Lower leg skin (tissue), 3 donors: Measurements from ENCODE around the gene QSOX1.

Experiments
- CTCF ChIP-seq, 3 donors: fragments of 450-650 bp; IDR thresholded peaks; one replicate each; pipeline ENCODE4 v1.5.1; 2016; ENCODE audit warnings: antibody characterized with exemption in 3 of 3, mild to moderate bottlenecking in 3 of 3, moderate library complexity in 2 of 3
- POLR2A ChIP-seq, 2 donors: fragments of 450-650 bp; IDR thresholded peaks; one replicate each; pipeline ENCODE4 v1.6.1; 2016 to 2017; ENCODE audit warnings: antibody characterized with exemption in 2 of 2, mild to moderate bottlenecking in 1 of 2, moderate library complexity in 1 of 2

- TF ChIP-seq CTCF (IDR thresholded peaks at IDR 0.05) = no peak
- no peak for TF ChIP-seq POLR2A (IDR thresholded peaks at IDR 0.05)
Measured at GRCh38 chr1:180171691-180172090, 17.0 kb downstream of the QSOX1 start.
